WERI-Rb-1 (cell line): ENCODE measurements around the gene UPK3A.

ENCODE experiments used
- DNase-seq: peaks from one replicate; pipeline ENCODE4 v3.0.0-alpha.2; 2020
- H3K27ac ChIP-seq: fragments of 250-450 bp; sonication (Bioruptor Pico); 2 replicates; pipeline ENCODE4 v1.5.1; 2020; ENCODE audit warnings: mild to moderate bottlenecking, moderate library complexity
- H3K27me3 ChIP-seq: fragments of 250-450 bp; sonication (Bioruptor Pico); 2 replicates; pipeline ENCODE4 v1.5.1; 2021; ENCODE audit warnings: mild to moderate bottlenecking, low read depth, moderate library complexity; ENCODE audit not compliant: insufficient read depth, severe bottlenecking
- H3K36me3 ChIP-seq: fragments of 250-450 bp; sonication (Bioruptor Pico); 2 replicates; pipeline ENCODE4 v1.5.1; 2020; ENCODE audit warnings: mild to moderate bottlenecking, moderate library complexity
- H3K4me3 ChIP-seq: 2 replicates; pipeline ENCODE4 v1.5.1; 2011; ENCODE audit warnings: low read depth, mild to moderate bottlenecking, control low read depth, low read length
- H3K9me3 ChIP-seq: fragments of 250-450 bp; sonication (Bioruptor Pico); 2 replicates; pipeline ENCODE4 v1.5.1; 2021; ENCODE audit warnings: mild to moderate bottlenecking, moderate library complexity; ENCODE audit not compliant: severe bottlenecking
- CTCF ChIP-seq: IDR thresholded peaks from 2 replicates; pipeline ENCODE4 v1.5.1; 2011; ENCODE audit warnings: low read depth, mild to moderate bottlenecking, control low read depth, inconsistent platforms, low read length

UPK3A gene

GRCh38 chr22:45284705-45285262 lies at the start of gene UPK3A:
Gene UPK3A (plus strand): TSS chr22:45284949. CDS start chr22:45285014, 65 bp downstream.
- no peak for DNase-seq
- Histone ChIP-seq H3K4me3 (no peak within 1 kb of the TSS), H3K9me3 (no peaks in the 10 kb centered on the region), H3K27ac (no peak within 1 kb of the TSS), H3K36me3 (no peaks in the 10 kb centered on the region), H3K27me3 (no peaks in the 10 kb centered on the region)
- no peak for TF ChIP-seq CTCF

- Histone ChIP-seq H3K27ac (no peak overlapping the region), H3K27me3 (no peaks in the 10 kb centered on the region), H3K36me3 (no peaks in the 10 kb centered on the region; the same call in 1 of the 2 replicates), H3K9me3 (no peaks in the 10 kb centered on the region), H3K4me3 (no peak overlapping the region)
- DNase-seq = no peak
- no peak for TF ChIP-seq CTCF
Observed at GRCh38 chr22:45235101-45235777, 49.5 kb upstream of the UPK3A start.

- no peaks in the 10 kb centered on the region for H3K9me3 ChIP-seq
- no peak for DNase-seq
- no peak for TF ChIP-seq CTCF
- no peaks in the 10 kb centered on the region for H3K27me3 ChIP-seq
- no peak overlapping the region for H3K4me3 ChIP-seq
- no peak overlapping the region for H3K27ac ChIP-seq
- H3K36me3 ChIP-seq = no peaks in the 10 kb centered on the region; the same call in 1 of the 2 replicates
Observed at GRCh38 chr22:45235851-45236342, 48.9 kb upstream of the UPK3A start.

GRCh38 chr22:45237065-45237990 lies 47.4 kb upstream of the UPK3A start:
- no peak for TF ChIP-seq CTCF
- Histone ChIP-seq H3K36me3 (no peaks in the 10 kb centered on the region; the same call in 1 of the 2 replicates), H3K9me3 (no peaks in the 10 kb centered on the region), H3K27ac (no peak overlapping the region), H3K27me3 (no peaks in the 10 kb centered on the region), H3K4me3 (no peak overlapping the region)
- DNase-seq = no peak

- TF ChIP-seq CTCF = no peak
- Histone ChIP-seq H3K27me3 (no peaks in the 10 kb centered on the region), H3K4me3 (no peak overlapping the region), H3K27ac (no peak overlapping the region), H3K9me3 (no peaks in the 10 kb centered on the region), H3K36me3 (no peaks in the 10 kb centered on the region; the same call in 1 of the 2 replicates)
- no peak for DNase-seq
Observed at GRCh38 chr22:45238076-45238956, 46.4 kb upstream of the UPK3A start.
